ENCODE results near the gene CFAP20DC. TPM values are rescaled to one million over a fixed set of nuclear protein-coding genes. Genes with fewer than 3 reads are reported as not detected.

CFAP20DC gene
- total and polyA plus RNA-seq, 10 of the 15 experiments (the other 5 are each of a cell fraction or from before 2014, with no cell fraction given), result 0.53 to 11.6 (median 2.0) TPM

- TF ChIP-seq PRDM15 (CRISPR knock-in tag; IDR thresholded peaks at IDR 0.05) (no peak), ASH2L (IDR thresholded peaks at IDR 0.05; ENCODE audit: borderline replicate concordance, low read depth) (no peak), KLF5 (IDR thresholded peaks at IDR 0.05; ENCODE audit: partially characterized antibody) (no peak), RBBP5 (conservative IDR thresholded peaks at IDR 0.05) (no peak), RAD21 (IDR thresholded peaks at IDR 0.05; ENCODE audit: insufficient read depth, low read depth, low read length) (no peak), MTA3 (IDR thresholded peaks at IDR 0.05; ENCODE audit: borderline replicate concordance, low read length) (no peak), BRCA1 (IDR thresholded peaks at IDR 0.05; ENCODE audit: low read depth, low read length) (no peak), JUND (IDR thresholded peaks at IDR 0.05; ENCODE audit: low read depth, low read length) (no peak), POLR2AphosphoS2 (IDR thresholded peaks at IDR 0.05; ENCODE audit: low read depth, low read length) (no peak), RUNX3 (IDR thresholded peaks at IDR 0.05; ENCODE audit: low read length) (no peak), ETV6 (conservative IDR thresholded peaks at IDR 0.05 in 1 of 2, IDR thresholded peaks at IDR 0.05 in 1 of 2; ENCODE audit: borderline replicate concordance in 1 of 2, low read depth in 1 of 2) (no peak), SMC3 (IDR thresholded peaks at IDR 0.05; ENCODE audit: borderline replicate concordance, low read length) (no peak), CBFB (IDR thresholded peaks at IDR 0.05; ENCODE audit: low read depth) (no peak), IRF4 (IDR thresholded peaks at IDR 0.05; ENCODE audit: low read depth, low read length) (no peak), MTA2 (IDR thresholded peaks at IDR 0.05; ENCODE audit: low read depth) (no peak)
These were observed 209.9 kb downstream of the CFAP20DC start (continued) for GRCh38 chr3:58839964-58840363.
